GM21576 (cell line): ENCODE data around the gene GAN.
A peak's percentile ranks its signal among the peaks of the same experiment; 100 is the strongest.
"Not testable (repeated sequence)": the region's sequence is repeated elsewhere in the genome, so short reads cannot be mapped to it uniquely, and the experiment has no call there.

Experiments
- ATAC-seq: cut with Tn5 transposase; IDR thresholded peaks from one replicate; pipeline ENCODE4 v1.9.1; 2021; ENCODE audit warnings: mild to moderate bottlenecking, moderate library complexity; ENCODE audit not compliant: unreplicated experiment

GAN gene

GRCh38 chr16:81296631-81297030 lies 18.1 kb upstream of the GAN start:
- ATAC-seq, result no peak

DNA sequence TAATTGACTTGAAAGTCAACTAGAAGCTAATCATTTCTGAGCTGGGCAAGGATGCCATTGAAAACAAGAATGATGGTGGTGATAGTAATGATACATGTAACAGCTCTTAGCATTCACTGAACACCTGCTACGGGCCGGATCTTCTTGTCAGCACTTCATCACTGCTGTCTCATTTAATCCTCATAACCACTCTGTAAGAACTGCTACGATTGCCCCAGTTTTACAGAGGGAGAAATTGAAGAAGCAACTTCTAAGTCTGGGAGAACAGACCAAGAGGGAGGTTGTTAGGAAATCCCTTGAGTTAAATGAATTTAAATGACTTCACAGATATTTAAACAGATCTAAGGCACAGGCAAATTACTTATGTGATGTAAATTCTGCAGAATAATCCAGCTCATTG lies 7.0 kb upstream of the GAN start:
- ATAC-seq, result no peak

GRCh38 chr16:81310045-81310644 lies 4.6 kb upstream of the GAN start:
- no peak for ATAC-seq

GRCh38 chr16:81311762-81312161 lies 3.0 kb upstream of the GAN start:
- no peak for ATAC-seq

- ATAC-seq, result no peak
Measured at GRCh38 chr16:81313701-81314602, 810 bp upstream of the GAN start.

DNA sequence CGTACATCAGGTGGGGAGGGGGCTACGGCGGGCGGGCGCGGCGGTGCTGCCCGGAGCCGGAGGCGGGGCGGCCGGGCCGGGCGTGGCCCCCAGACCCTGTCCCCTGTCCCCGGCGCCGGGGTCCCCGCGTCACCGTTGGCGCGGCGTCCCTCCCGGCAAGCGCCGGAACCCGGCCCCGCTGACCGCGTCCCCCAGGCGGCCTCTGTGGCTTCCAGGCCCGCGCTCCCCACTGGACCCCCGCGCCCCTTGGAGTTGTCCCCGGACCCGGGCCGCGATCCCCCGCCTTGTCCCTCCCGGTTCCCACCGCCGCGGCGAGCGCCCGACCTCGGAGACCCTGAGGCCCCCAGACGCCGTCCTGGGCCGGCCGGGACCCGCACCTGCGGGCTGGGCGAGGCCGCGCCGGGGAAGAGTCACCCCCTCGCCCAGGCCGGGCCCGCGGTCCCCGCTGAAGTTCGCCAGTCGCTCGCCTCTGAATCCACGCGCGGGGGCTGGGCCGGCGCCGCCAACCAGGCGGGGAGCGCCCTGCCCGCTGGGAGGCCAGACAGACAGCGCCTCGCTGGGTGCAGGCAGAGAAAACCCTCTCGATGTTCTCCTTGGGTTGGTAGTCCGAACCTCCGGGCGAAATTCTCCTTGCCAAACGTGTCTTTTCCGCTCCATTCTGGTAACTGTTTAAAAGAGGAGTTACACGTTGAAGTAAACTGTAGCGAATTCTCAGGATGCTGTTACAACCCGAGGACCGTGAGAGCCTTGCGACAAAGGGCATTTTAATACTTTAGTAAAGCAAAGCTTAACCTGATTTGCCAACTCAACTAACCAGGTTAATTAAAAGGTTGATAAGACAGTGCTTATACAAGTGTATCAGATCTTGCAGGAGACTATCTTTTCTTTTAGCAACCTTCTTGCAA lies 761 bp downstream of the GAN start:
- peak; percentile 29 for ATAC-seq

- ATAC-seq, result no peak
Measured at GRCh38 chr16:81316176-81316496, 1.4 kb downstream of the GAN start.

GRCh38 chr16:81318711-81319110 lies 3.9 kb downstream of the GAN start:
- no peak for ATAC-seq

DNA sequence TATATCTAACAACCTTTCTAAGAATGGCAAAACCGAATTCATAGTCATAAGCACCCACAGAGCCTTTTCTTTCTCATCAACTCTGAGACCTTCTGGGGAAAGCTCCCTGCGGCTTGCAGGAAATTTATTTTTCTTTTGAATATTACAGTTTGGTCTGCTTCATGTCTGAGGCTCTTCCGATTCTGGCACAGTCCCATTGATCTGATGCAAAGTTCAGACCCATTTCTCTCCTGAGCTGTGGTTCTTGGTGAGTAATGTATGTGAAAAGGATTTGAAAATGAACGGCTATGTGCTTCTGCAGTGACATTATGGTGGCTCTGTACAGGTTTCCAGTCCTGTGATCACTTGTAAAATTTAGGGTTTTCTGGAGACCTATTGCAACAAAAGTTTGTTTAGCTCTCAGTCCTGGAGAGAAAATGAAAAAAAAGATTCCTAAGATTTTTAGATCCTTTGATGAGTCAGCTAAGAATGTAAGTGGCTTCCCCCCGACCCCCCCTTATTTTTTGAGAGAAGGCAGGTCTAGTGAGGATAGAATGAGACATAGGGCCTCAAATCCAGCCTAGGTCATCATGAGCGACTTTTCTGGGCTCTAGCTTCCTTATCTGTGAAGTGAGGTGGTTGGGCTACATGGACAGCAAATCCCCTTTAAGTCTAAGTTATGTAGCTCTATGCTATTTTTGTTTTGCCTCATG lies 4.6 kb downstream of the GAN start:
- ATAC-seq, result no peak

GRCh38 chr16:81321039-81321438 lies 6.3 kb downstream of the GAN start:
- ATAC-seq, result no peak

DNA sequence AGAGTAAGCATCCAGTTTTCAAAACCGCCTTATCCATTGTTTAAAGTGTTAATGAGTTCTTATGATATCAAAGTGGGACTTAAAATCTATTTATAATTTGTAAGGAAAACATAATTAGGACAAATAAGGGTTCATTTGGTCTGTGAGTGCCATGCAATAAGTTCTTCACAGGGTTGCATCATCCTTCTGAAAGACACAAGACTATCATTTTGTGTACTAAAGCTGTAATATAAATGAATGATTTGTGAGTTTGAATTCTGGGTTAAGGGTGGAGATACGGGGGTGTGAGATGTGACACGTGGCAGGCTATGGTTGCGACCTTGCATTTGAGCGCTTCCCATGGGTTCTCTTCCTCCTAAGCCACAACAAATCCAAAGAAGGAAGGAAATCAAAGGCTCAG lies 6.8 kb downstream of the GAN start:
- no peak for ATAC-seq

- no peak for ATAC-seq
Measured at GRCh38 chr16:81324808-81325207, 10.0 kb downstream of the GAN start.

- no peak for ATAC-seq
Measured at GRCh38 chr16:81327011-81327410, 12.2 kb downstream of the GAN start.

DNA sequence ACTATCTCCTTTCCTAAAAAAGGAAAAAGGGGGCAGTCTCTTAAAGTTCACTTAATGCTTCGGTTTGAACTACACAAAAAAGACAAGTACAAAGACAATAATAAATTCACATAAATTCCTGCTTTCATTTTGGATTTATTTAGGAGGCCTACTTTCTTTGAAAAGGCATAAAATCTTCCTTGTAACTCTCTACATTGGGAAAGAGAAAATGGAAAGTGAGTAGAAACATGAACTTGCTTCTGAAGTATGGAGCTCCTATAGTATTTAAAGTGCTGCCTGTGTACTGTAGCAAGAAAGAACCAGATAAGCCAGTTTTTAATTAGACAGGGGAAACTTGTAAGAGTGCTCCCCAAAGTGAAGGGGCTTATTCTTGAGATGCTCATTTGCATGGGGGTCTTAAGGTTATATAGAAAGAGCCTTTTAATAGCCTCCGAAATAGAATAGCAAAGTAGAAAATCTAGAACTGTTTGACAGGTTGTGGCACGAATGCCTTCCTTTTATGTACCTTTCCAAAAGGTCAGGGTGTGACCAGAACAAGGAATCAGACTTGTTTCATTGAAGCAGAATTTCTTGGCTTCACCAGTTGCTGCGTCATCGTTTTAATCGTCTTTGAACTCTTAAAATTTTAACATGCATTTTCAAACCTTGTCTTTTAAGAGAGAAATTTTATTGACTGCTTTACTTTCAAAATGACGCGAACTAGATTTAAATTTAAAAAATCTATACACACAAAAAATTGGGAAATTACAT lies 12.9 kb downstream of the GAN start:
- no peak for ATAC-seq

GRCh38 chr16:81329947-81330346 lies 15.2 kb downstream of the GAN start:
- ATAC-seq, result no peak

GRCh38 chr16:81333356-81333755 lies 18.6 kb downstream of the GAN start:
- ATAC-seq, result no peak

DNA sequence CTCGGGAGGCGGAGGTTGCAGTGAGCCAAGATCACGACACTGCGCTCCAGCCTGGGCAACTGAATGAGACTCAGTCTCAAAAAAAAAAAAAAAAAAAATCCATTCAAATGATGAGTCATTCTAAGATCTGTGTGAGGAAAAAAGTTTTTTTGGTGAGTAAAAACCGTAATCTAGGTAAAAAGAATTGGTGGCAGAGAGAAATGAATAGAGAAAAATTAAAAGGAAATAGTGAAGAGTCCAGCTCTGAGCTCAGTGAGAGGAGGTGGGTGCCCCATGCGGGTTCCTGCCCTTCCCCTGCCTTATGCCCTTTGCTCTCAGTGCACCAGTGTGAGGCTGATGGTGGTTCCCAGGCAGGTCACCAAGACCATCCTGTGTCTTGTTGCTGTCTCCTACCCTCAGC lies 20.9 kb downstream of the GAN start:
- no peak for ATAC-seq

DNA sequence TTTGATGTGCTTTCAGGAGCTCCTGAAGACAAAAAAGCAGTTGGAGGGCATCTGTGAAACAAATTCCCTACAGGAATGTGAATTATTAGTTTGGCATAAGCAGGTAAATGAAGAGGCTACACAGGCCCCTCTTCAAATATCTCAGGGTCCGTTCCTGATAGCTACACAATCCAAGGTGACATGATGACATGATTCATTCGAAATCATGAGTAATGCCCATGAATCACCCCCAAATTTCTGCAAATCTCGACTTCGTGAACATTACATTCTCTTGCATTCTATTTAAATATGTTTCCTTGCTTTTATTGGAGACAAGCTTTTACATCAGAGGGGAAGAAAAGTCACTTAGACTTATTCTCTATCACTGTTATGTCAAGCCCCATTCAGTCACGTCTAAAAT lies 22.3 kb downstream of the GAN start:
- no peak for ATAC-seq

GRCh38 chr16:81345172-81345571 lies 30.4 kb downstream of the GAN start:
- not testable (repeated sequence) for ATAC-seq

DNA sequence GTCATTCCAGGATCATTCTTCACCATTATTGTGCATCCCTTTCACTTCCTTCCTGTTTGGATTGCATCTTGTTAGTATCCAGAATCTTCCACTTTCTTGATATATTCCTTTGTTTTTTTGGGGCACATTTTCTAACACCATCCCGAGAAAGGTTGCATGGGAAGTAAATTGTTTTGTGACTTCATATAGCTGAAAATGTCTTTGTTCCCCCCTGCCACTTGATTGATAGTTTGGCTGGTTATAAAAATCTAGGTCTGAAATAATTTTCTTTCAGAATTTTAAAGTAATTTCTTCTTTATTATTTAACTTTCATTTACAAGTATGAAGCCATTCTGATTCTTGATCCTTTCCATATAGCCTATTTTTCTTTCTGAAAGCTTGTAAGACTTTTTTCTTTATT lies 32.7 kb downstream of the GAN start:
- no peak for ATAC-seq
